CD8-positive, alpha-beta memory T cell (primary cell): ENCODE results near the gene OXNAD1. TPM values are rescaled to one million over a fixed set of nuclear protein-coding genes. Genes with fewer than 3 reads are reported as not detected.
A peak's percentile ranks its signal among the peaks of the same experiment; 100 is the strongest.

Experiments
- CTCF ChIA-PET: fragments of 350-600 bp; sonication (Branson Sonifier 250); formaldehyde crosslinking; loops from one replicate; lab custom pipeline; 2021; ENCODE audit warnings: antibody characterized with exemption; lab: Charles Lee
- POLR2A ChIA-PET: fragments of 350-600 bp; sonication (Branson Sonifier 250); formaldehyde crosslinking; loops from one replicate; lab custom pipeline; 2021; ENCODE audit warnings: antibody characterized with exemption; lab: Charles Lee
- DNase-seq, 5 donors: peaks; one replicate each; pipeline versions ENCODE4 v3.0.0 to v3.0.0-alpha.2; 2020 to 2022; ENCODE audit warnings: mixed read lengths in 1 of 5
- H3K27ac ChIP-seq: one replicate; pipeline ENCODE4 v1.7.0; 2013; ENCODE audit warnings: low read depth, mild to moderate bottlenecking, low read length, moderate library complexity
- H3K27me3 ChIP-seq: 2 replicates; pipeline ENCODE4 v1.7.0; 2013; ENCODE audit warnings: low read length, mild to moderate bottlenecking; ENCODE audit not compliant: insufficient read depth, poor library complexity, severe bottlenecking
- H3K36me3 ChIP-seq: 2 replicates; pipeline ENCODE4 v1.7.0; 2013; ENCODE audit warnings: mild to moderate bottlenecking, low read length, moderate library complexity; ENCODE audit not compliant: insufficient read depth
- H3K4me1 ChIP-seq: 2 replicates; pipeline ENCODE4 v1.7.0; 2013; ENCODE audit warnings: mild to moderate bottlenecking, low read length, moderate library complexity; ENCODE audit not compliant: insufficient read depth
- H3K4me3 ChIP-seq: 2 replicates; pipeline ENCODE4 v1.7.0; 2013; ENCODE audit warnings: mild to moderate bottlenecking, low read length
- H3K9me3 ChIP-seq: 2 replicates; pipeline ENCODE4 v1.7.0; 2013; ENCODE audit warnings: mild to moderate bottlenecking, low read length
- H3K27ac Mint-ChIP-seq, 8 donors: one replicate each; pipeline ENCODE4 v1.8.0; 2020 to 2021; ENCODE audit warnings: mixed read lengths in 8 of 8, mild to moderate bottlenecking in 6 of 8, inconsistent platforms in 3 of 8, moderate library complexity in 3 of 8
- H3K27me3 Mint-ChIP-seq, 2 donors: one replicate each; pipeline ENCODE4 v1.8.0; 2020 to 2021; ENCODE audit warnings: mixed read lengths in 2 of 2, mild to moderate bottlenecking in 1 of 2, moderate library complexity in 1 of 2
- H3K36me3 Mint-ChIP-seq, 3 donors: one replicate each; pipeline ENCODE4 v1.8.0; 2020 to 2021; ENCODE audit warnings: mixed read lengths in 3 of 3, inconsistent platforms in 1 of 3, mild to moderate bottlenecking in 1 of 3
- H3K4me1 Mint-ChIP-seq, 3 donors: one replicate each; pipeline ENCODE4 v1.8.0; 2020 to 2021; ENCODE audit warnings: mixed read lengths in 3 of 3, inconsistent platforms in 1 of 3, mild to moderate bottlenecking in 1 of 3
- H3K4me3 Mint-ChIP-seq, 7 donors: one replicate each; pipeline ENCODE4 v1.8.0; 2020 to 2021; ENCODE audit warnings: mixed read lengths in 7 of 7, mild to moderate bottlenecking in 6 of 7, moderate library complexity in 4 of 7, inconsistent platforms in 2 of 7
- H3K9me3 Mint-ChIP-seq, 5 donors: one replicate each; pipeline ENCODE4 v1.8.0; 2020 to 2022; ENCODE audit warnings: mixed read lengths in 5 of 5, mild to moderate bottlenecking in 3 of 5, moderate library complexity in 2 of 5, inconsistent platforms in 1 of 5
- polyA plus RNA-seq: library from polyadenylated mRNA; unstranded; fragments of 300-500 nt; fragmentation: Illumina TruSeq; gene quantifications from one replicate; pipeline ENCODE4 v1.2.3, GENCODE V29; 2021
- total RNA-seq, 2 experiments: library from RNA; stranded (reverse); gene quantifications; one replicate each; pipeline ENCODE4 v1.2.3, GENCODE V29; 2021

Gene OXNAD1
- total and polyA plus RNA-seq, 3 experiments from 2014 or later: 28.6 to 64.2 (median 30.1) TPM

DNA sequence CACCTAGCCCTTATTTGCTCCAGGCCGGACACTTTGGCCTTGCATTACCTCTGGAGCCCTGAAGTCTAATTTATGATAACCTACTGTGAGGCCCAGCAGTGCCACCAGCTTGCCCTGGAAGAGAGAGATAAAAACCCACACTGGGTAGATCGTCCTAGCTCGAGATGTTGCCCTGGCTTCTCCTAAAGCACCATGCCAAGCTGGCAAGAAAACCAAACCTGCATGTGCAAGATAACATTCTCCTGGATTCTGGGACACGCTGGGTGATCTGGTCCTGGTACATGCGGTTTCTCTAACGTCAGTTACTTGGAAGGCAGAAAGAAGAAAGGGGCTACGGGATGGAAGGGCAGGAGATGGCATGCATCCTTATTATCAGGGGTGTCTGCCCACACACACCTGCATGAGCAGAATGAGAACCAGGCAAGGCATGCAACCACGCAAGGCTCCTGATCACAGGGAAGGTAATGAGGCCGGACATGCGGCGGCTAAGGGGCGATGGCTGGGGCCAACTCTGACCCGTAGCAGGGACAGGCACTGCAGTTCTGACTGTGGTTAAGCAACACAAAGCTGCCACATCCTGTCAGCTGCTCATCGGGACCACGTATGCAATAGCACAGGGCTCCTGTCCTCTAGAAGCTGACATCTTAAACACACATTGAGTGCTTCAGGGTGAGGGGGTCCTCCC lies 73.0 kb downstream of the OXNAD1 start:
- H3K4me3 ChIP-seq: no peak overlapping the region
- H3K4me1 Mint-ChIP-seq: peaks cover 51 to 74% (median 68%) of the 10 kb centered on the region in 3 donors

DNA sequence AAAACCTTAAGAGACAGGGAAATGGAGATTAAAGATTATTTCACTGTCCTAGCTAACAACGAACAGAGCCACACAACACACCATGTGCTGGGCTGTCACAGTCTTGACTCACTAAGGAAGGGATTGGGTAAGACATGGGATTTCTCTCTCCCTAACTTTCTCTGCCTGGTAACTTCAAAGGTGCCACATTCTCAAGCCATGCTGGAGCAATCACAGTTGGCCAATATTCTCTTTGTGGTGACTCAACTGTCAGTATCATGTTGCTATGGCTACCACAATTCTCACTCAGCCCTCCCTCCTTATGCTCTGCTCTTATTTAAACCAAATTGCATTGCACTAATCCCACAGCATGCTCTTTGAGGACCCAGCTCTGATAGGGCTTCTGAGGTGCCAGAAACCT lies 74.0 kb downstream of the OXNAD1 start:
- H3K4me1 ChIP-seq: peaks cover 31% of the 10 kb centered on the region
- ChIA-PET POLR2A (interaction anchor here (1.0 to 1.5 kb wide), 4 partner anchors 35 to 177 kb away, joined by 3 to 4 read pairs (median 4); partner anchors contain the start of genes DPH3 and OXNAD1), CTCF (interaction anchor here (0.6 to 3.5 kb wide), 5 partner anchors 20 to 191 kb away, joined by 3 to 18 read pairs (median 3); no protein-coding TSS in a partner anchor)
- peak in 2 of 5 donors; percentile 34 to 59 for DNase-seq
- peaks cover 61 to 81% (median 72%) of the 10 kb centered on the region in 3 donors for H3K4me1 Mint-ChIP-seq
- no peaks in the 10 kb centered on the region for H3K9me3 Mint-ChIP-seq
- peak overlapping the region in 6 of 7 donors; percentile 35 to 69 (median 46) for H3K4me3 Mint-ChIP-seq
- H3K27me3 ChIP-seq: no peaks in the 10 kb centered on the region
- peak overlapping the region; percentile 28 for H3K27ac ChIP-seq
- peaks cover 17% of the 10 kb centered on the region for H3K36me3 ChIP-seq
- no peaks in the 10 kb centered on the region for H3K9me3 ChIP-seq
- H3K4me3 ChIP-seq: no peak overlapping the region
- peaks cover 16 to 60% (median 27%) of the 10 kb centered on the region in 3 donors for H3K36me3 Mint-ChIP-seq
- H3K27me3 Mint-ChIP-seq: peaks cover 0 to 1% of the 10 kb centered on the region in 2 donors
- H3K27ac Mint-ChIP-seq: peak overlapping the region; percentile 74 to 97 (median 91)

More for the DNA sequence above, 73.0 kb downstream of the OXNAD1 start:
- peak; percentile 27 to 79 (median 61) for DNase-seq
- peaks cover 17% of the 10 kb centered on the region for H3K36me3 ChIP-seq
- ChIA-PET CTCF (interaction anchor here (0.6 to 3.5 kb wide), 7 partner anchors 10 to 179 kb away, joined by 3 to 18 read pairs (median 3); no protein-coding TSS in a partner anchor), POLR2A (interaction anchor here (0.6 to 2.1 kb wide), 7 partner anchors 34 to 178 kb away, joined by 3 to 8 read pairs (median 3); partner anchors contain the start of genes DPH3 and OXNAD1)
- Mint-ChIP-seq H3K36me3 (peaks cover 6 to 55% (median 22%) of the 10 kb centered on the region in 3 donors), H3K27me3 (peaks cover 0 to 1% of the 10 kb centered on the region in 2 donors), H3K4me3 (peak overlapping the region in 6 of 7 donors; percentile 69 to 86 (median 76)), H3K9me3 (no peaks in the 10 kb centered on the region), H3K27ac (peak overlapping the region; percentile 74 to 97 (median 92))
- H3K27me3 ChIP-seq: no peaks in the 10 kb centered on the region
- H3K4me1 ChIP-seq: peaks cover 31% of the 10 kb centered on the region
- no peaks in the 10 kb centered on the region for H3K9me3 ChIP-seq
- peak overlapping the region; percentile 28 for H3K27ac ChIP-seq

DNA sequence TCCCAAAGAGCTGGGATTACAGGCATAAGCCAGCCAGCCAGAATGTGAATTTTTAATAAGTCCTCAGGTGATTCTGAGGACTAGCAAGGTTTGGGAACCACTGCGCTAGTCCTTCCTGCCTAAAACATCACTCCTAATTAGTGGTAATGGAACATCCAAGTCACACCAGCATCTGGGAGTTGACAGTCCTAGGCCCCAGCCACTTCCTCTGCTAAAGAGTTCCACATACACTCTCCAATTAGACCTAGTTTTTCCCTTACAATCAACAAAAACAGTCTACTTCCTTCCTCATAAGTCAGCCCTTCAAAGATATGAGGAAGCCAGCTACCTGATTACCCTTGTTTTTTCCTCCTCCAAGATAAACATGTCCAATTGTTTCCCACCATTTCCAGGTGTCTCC lies 78.1 kb downstream of the OXNAD1 start:
- peaks cover 18 to 68% (median 23%) of the 10 kb centered on the region in 3 donors for H3K36me3 Mint-ChIP-seq

GRCh38 chr3:16346413-16347081 lies 81.5 kb downstream of the OXNAD1 start:
- Mint-ChIP-seq H3K4me3 (no peak overlapping the region), H3K27ac (peak overlapping the region in 7 of 8 donors; percentile 26 to 92 (median 63)), H3K4me1 (peaks cover 35 to 69% (median 56%) of the 10 kb centered on the region in 3 donors), H3K27me3 (peaks cover 0 to 2% of the 10 kb centered on the region in 2 donors), H3K36me3 (peaks cover 18 to 90% (median 30%) of the 10 kb centered on the region in 3 donors), H3K9me3 (no peaks in the 10 kb centered on the region)
- ChIA-PET CTCF (no interaction called here), POLR2A (no interaction called here)
- Histone ChIP-seq H3K4me1 (no peaks in the 10 kb centered on the region), H3K27ac (no peak overlapping the region), H3K36me3 (peaks cover 39% of the 10 kb centered on the region), H3K4me3 (no peak overlapping the region), H3K9me3 (no peaks in the 10 kb centered on the region), H3K27me3 (no peaks in the 10 kb centered on the region)
- DNase-seq: no peak

More for the DNA sequence above, 78.1 kb downstream of the OXNAD1 start:
- peaks cover 0 to 2% of the 10 kb centered on the region in 2 donors for H3K27me3 Mint-ChIP-seq
- H3K4me1 Mint-ChIP-seq: peaks cover 61 to 76% (median 76%) of the 10 kb centered on the region in 3 donors
- POLR2A ChIA-PET: no interaction called here
- H3K9me3 ChIP-seq: no peaks in the 10 kb centered on the region
- DNase-seq: no peak
- H3K4me3 Mint-ChIP-seq: no peak overlapping the region
- H3K27ac ChIP-seq: no peak overlapping the region
- H3K4me3 ChIP-seq: no peak overlapping the region
- H3K27ac Mint-ChIP-seq: peak overlapping the region; percentile 44 to 91 (median 60)
- H3K9me3 Mint-ChIP-seq: no peaks in the 10 kb centered on the region
- CTCF ChIA-PET: no interaction called here
- peaks cover 21% of the 10 kb centered on the region for H3K4me1 ChIP-seq
- H3K36me3 ChIP-seq: peaks cover 20% of the 10 kb centered on the region
- no peaks in the 10 kb centered on the region for H3K27me3 ChIP-seq

DNA sequence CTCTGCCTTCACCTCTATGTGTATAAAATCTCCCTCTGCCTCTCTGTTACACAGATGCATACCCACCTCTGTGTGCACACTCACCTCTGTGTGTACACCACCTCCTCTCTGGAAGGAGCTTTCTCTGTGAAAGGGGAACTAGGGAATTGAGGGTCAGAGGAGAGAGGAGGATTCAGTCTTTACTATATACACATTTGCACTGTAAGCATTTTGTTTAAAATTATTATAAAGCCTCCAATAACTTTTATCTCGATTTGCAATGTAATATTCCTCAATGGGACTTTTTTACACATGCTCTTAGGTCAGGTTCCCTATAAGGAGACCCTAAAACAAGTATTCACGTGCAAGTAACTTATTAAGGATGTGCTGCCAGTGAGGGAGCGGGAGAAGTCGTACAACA lies 82.5 kb downstream of the OXNAD1 start:
- H3K9me3 Mint-ChIP-seq: no peaks in the 10 kb centered on the region
- Histone ChIP-seq H3K36me3 (peaks cover 39% of the 10 kb centered on the region), H3K4me3 (no peak overlapping the region), H3K27me3 (no peaks in the 10 kb centered on the region), H3K4me1 (no peaks in the 10 kb centered on the region), H3K9me3 (no peaks in the 10 kb centered on the region), H3K27ac (no peak overlapping the region)
- peaks cover 0 to 2% of the 10 kb centered on the region in 2 donors for H3K27me3 Mint-ChIP-seq
- POLR2A ChIA-PET: no interaction called here
- H3K4me3 Mint-ChIP-seq: no peak overlapping the region
- peaks cover 18 to 96% (median 30%) of the 10 kb centered on the region in 3 donors for H3K36me3 Mint-ChIP-seq
- CTCF ChIA-PET: interaction anchor here (1.0 to 1.1 kb wide), 2 partner anchors 9 to 29 kb away, joined by 3 to 4 read pairs; no protein-coding TSS in a partner anchor
- H3K27ac Mint-ChIP-seq: peak overlapping the region; percentile 2 to 80 (median 64)
- no peak for DNase-seq
- peaks cover 37 to 66% (median 63%) of the 10 kb centered on the region in 3 donors for H3K4me1 Mint-ChIP-seq

- H3K27me3 Mint-ChIP-seq: peaks cover 0 to 2% of the 10 kb centered on the region in 2 donors
- H3K27ac Mint-ChIP-seq: peak overlapping the region in 6 of 8 donors; percentile 18 to 61 (median 42)
- H3K36me3 Mint-ChIP-seq: peaks cover 10 to 97% (median 29%) of the 10 kb centered on the region in 3 donors
- no peak overlapping the region for H3K27ac ChIP-seq
- H3K9me3 Mint-ChIP-seq: no peaks in the 10 kb centered on the region
- H3K9me3 ChIP-seq: no peaks in the 10 kb centered on the region
- no peak for DNase-seq
- ChIA-PET CTCF (interaction anchor here (1.3 kb wide), 1 partner anchor 59 kb away, joined by 3 read pairs; no protein-coding TSS in a partner anchor), POLR2A (no interaction called here)
- H3K27me3 ChIP-seq: no peaks in the 10 kb centered on the region
- H3K4me1 Mint-ChIP-seq: peaks cover 29 to 59% (median 54%) of the 10 kb centered on the region in 3 donors
- no peak overlapping the region for H3K4me3 Mint-ChIP-seq
- H3K4me3 ChIP-seq: no peak overlapping the region
- no peaks in the 10 kb centered on the region for H3K4me1 ChIP-seq
- H3K36me3 ChIP-seq: peaks cover 35% of the 10 kb centered on the region
Observed at GRCh38 chr3:16349986-16350596, 85.1 kb downstream of the OXNAD1 start.

- H3K27ac ChIP-seq: no peak overlapping the region
- H3K9me3 ChIP-seq: no peaks in the 10 kb centered on the region
- ChIA-PET CTCF (no interaction called here), POLR2A (no interaction called here)
- H3K4me3 ChIP-seq: no peak overlapping the region
- H3K27me3 ChIP-seq: no peaks in the 10 kb centered on the region
- peaks cover 10 to 97% (median 29%) of the 10 kb centered on the region in 3 donors for H3K36me3 Mint-ChIP-seq
- H3K27ac Mint-ChIP-seq: peak overlapping the region in 7 of 8 donors; percentile 17 to 63 (median 31)
- H3K27me3 Mint-ChIP-seq: peaks cover 0 to 2% of the 10 kb centered on the region in 2 donors
- no peak for DNase-seq
- no peaks in the 10 kb centered on the region for H3K4me1 ChIP-seq
- peaks cover 25 to 56% (median 51%) of the 10 kb centered on the region in 3 donors for H3K4me1 Mint-ChIP-seq
- peaks cover 35% of the 10 kb centered on the region for H3K36me3 ChIP-seq
- no peak overlapping the region for H3K4me3 Mint-ChIP-seq
- H3K9me3 Mint-ChIP-seq: no peaks in the 10 kb centered on the region
Observed at GRCh38 chr3:16350597-16351318, 85.7 kb downstream of the OXNAD1 start.
